RKO (cell line): Measurements from ENCODE around the gene FAM184B.

Source experiments
- DNase-seq: peaks from one replicate; pipeline ENCODE4 v3.0.0-alpha.2; 2016; ENCODE audit warnings: low spot score

Gene FAM184B

DNA sequence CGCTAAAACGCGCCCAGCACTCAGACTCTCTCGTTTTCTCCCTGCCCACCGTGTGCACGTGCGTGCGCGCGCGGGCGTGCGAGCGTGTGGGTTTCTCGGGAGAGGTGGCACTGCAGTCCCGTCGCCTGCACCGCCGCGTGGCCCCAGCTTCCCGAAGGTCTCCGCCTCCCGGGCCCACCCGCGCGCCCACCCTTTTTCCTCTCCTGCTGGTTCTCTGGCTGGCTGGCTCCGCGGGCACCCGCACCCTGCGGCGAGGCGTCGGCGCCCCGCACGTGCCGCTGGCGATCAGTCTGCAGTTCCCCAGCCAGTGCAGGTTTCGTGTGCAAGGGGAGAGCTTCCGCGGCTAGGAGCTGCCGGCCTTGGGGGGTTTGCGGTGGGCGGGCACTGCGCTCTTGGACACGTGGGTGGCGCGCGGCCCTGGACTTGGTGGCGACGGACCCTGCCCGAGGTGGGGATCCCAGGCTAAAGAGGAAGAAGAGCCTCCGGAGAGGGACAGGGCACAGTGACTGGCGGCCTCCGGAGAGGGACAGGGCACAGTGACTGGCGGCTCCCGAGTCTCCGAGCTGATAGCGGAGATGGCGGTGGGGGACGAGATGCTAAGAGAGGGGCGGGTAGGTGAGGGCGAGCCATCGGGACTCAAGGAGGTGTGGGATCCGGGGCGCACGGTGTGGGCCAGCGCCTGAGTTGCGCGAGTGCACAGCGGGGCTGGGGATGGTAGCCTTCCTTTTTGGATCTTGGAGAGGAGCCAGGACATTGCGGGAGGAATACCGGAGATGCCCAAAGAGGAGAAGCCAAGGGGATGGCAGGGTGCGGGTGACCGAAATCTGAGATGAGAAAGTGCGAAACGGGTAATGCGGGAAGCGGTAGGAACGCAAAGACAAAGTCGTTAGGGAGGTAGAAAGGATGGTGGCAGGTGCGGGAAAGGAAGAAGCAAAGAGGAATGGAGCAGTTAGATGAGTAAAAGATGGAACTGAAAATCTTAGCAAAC is at the start of gene FAM184B:
Gene FAM184B (minus strand): TSS at position 322 of the 988 bp plus-strand sequence. CDS start 322 bp downstream, outside the sequence.
- DNase-seq = no peak

GRCh38 chr4:17823871-17824669 is 42.6 kb upstream of the FAM184B start:
- no peak for DNase-seq

- DNase-seq = peak; percentile 83
These were observed 35.6 kb upstream of the FAM184B start for GRCh38 chr4:17817027-17817426.

- DNase-seq = no peak
These were observed 34.7 kb upstream of the FAM184B start for GRCh38 chr4:17816142-17816541.

- no peak for DNase-seq
These were observed 32.7 kb upstream of the FAM184B start for GRCh38 chr4:17814140-17814539.

DNA sequence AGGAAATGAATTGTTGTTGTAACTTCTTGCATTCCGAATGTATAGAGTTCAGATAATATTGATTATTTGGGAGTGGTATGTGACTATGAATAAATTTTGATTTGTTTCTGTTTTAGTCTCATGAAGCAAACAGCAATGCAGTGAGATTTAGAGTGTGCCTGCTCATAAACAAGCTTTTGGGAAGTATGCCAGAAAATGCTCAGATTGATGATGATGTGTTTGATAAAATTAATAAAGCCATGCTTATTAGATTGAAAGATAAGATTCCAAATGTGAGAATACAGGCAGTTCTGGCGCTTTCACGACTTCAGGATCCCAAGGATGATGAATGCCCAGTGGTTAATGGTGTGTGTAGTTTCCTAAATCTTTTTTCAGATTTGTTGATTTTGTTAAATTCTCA is 31.4 kb upstream of the FAM184B start:
- DNase-seq = peak; percentile 39

- DNase-seq = no peak
These were observed 30.7 kb upstream of the FAM184B start for GRCh38 chr4:17812125-17812524.

DNA sequence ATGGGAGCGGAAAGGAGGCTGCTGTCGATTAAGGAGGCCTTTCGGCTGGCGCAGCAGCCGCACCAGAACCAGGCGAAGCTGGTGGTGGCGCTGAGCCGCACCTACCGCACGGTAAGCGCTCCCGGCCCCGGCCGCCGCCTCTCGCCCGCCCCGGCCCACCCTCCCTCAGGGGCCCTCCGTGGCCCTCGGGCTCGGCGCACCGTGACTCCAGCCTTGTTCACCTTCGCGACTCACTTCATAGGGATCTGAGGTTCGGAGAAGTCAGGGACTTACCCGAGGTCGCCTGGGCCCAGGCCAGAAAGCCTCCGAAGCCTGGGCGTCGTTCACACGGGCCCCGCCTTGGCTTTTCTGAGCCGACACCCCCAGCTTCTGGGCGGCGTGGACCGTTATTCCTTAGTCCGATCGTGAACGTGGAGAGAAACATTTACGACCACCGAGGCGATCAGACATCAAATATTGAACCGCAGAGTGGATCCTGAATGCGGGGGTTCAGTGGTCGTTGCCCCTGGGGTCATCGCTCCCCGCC is 29.7 kb upstream of the FAM184B start:
- DNase-seq = peak; percentile 49

GRCh38 chr4:17810260-17811077 is 29.0 kb upstream of the FAM184B start, which contains the start of the genes DCAF16 and NCAPG:
DCAF16 (minus strand) TSS chr4:17810757; CDS start chr4:17804141, 6,616 bp downstream.
NCAPG (plus strand) TSS chr4:17810979; CDS start chr4:17811078, 99 bp downstream.
- DNase-seq = peak; percentile 98

- DNase-seq = peak; percentile 18
These were observed 28.2 kb upstream of the FAM184B start for GRCh38 chr4:17809667-17810066.

DNA sequence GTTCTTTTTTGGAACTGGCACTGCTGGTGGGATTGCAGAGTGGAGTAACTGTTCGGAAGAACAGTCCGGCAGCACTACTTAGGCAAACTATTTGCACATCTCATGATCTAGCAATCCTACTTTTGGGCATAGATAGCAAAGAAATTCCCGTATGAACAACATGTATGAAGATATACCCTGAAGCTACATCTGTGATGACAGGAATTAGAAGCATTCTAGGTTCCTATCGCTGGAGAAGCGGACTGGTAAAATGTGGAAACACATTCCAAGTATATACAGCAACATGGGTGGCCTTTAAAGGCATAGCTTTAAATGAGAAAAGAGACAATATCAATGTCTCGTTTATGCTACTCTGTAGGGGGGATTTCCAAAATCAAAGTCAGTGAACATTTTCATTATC is 26.0 kb upstream of the FAM184B start:
- no peak for DNase-seq

DNA sequence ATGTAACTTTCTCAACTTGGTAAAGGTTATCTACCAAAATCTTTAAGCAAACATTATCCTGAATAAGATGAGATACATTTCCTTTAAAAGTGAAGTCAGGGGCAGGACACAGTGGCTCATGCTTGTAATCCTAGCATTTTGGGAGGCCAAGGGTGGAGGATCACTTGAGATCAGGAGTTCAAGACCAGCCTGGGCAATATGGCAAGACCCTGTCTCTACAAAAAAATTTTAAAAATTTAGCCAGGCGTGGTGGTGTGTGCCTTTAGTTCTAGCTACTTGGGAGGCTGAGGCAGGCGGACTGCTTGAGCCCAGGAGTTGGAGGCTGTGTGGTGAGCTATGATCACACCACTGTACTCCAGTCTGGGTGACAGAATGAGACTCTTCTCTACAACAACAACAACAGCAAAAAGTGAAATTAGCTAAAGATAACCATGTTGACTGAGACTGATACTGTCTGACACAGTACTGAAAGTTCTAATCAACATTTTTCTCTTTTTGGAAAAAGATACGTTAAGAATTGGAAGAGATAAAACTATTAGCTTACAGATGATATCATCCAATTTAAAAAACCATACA is 24.2 kb upstream of the FAM184B start:
- no peak for DNase-seq

DNA sequence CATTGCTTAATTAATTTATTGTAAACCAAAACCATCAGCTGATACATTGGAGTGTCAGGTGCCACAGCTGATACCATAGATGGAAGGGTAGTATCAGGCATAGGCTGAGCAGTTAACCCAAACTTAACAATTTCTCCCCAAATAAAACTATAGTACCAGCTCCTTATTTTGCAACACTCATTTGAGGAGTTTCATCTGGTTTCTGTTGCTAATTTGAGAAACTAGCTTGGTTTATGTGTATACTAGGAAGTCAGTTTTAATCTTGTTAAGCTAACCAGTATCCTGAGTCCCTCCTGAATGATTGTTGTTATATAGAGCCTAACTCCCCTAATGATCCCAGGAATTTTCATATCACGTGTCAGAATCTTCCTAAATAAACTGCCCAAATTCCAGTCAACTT is 16.4 kb upstream of the FAM184B start:
- DNase-seq = no peak

DNA sequence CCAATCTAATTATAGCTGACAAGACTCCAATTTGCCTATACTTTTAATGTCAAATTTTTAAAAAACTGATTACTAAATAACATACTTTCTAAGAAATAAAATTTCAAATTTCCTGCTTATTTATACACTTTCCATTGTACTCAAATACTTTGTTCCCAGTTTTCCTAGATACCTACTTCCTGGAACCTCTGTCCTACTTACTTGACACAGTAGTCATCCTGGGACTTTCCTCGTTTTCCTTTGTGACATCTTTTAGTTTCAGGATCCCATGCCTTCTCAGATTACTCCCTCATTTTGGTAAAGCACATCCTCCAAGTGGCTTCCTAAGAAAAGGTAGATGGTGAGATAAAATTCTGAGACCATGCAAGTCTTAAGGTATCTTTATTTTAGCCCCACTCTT is 13.3 kb upstream of the FAM184B start:
- no peak for DNase-seq

GRCh38 chr4:17788956-17789355 is 7.5 kb upstream of the FAM184B start:
- DNase-seq = no peak

- peak; percentile 23 for DNase-seq
These were observed 5.9 kb upstream of the FAM184B start for GRCh38 chr4:17787315-17787714.

DNA sequence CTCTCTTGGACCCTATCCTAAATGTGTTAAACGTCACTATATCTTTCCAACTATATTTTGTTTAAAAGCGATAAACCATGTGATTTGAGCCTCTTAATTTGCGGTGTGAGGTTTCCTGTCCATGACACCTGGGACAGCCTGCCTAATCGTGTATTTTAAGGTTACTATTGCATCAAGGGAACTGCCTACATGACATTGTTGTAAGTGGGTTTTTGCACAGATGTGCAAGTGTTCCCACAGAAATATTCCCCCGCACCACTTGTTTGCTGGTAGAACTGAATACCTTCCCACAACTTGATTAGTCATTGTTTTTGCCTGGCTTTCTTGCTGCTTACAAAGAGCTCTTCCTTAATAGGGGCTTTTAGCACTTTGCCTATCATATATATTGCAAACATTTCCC is 5.1 kb upstream of the FAM184B start:
- no peak for DNase-seq

DNA sequence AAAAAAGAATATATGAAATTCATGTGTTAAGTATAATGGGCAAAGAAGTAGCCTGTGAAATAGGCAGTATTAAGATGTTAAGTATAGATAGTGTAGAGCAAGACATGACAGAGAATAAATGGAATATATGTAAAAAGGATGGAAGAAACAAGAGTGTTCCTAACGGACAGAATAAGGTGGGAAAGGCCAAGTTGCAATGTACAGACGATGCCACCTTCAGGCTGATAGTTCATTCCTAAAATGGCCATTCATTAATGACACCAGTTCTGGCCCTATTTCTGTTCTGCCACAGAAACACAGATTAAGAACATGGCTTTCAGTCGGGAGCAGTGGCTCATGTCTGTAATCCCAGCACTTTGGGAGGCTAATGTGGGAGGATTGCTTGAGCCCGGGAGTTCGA is 4.4 kb upstream of the FAM184B start:
- peak; percentile 16 for DNase-seq

DNA sequence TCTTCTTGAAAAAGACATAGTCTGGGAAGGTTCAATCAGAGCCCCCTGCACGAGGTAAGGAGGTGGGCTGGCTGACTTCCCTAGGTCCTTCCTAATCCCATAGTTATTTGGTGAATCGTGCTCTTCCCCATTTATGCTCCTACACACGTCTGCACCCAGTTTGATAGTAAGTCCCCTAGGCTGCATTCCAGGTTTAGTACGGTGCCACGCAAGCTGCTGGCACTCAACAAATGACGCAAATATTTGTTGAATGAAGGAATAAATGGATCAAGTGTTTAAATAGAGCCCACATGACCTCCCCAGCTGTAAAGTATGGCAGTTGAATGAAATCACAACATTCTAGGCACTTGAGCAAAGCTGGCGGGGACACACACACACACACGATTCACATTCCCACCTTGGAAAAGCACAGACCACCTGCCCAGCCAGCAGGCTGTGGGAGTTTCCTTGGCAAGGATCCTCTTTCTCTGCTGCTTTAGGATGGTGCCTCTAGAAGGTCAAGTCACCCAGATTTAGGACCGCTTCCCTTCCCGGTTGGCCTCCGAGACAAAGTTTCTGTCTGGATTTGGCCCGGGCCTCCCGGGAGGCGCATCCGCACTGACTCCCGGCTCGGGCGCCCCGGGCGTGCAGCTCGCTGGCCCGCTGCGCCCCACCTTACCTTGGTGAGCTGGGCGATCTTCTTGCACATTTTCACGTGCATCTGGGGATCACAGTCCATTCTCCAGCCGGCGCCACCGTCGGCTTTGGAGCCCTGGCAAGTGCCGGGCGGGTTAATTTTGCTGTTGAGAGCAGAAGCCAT is 721 bp downstream of the FAM184B start:
- DNase-seq = no peak

DNA sequence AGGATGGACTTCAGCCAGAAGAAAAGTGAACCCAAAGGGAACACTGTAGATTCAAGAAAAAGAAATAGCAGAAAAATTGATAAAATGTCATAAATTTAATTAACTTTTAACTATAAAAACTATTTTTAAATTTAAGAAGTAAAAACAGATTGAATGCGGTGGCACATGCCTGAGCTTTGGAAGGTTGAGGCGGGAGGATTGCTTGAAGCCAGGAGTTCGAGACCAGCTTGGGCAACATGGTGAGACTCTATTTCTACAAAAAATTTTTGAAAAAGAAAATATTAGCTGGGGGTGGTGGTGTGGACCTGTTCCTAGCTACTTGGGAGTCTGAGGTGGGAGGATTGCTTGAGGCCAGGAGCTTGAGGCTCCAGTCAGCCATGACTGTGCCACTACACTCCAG is 3.0 kb downstream of the FAM184B start:
- DNase-seq = no peak
